Measurements from ENCODE around the gene IGDCC3.

- TF ChIP-seq POLR2A (IDR thresholded peaks at IDR 0.05; ENCODE audit: low read length) = no peak
- no peak for TF ChIP-seq GATA1 (IDR thresholded peaks at IDR 0.05; ENCODE audit: low read depth, low read length)
Observed at GRCh38 chr15:65416845-65417416, 39.1 kb upstream of the IGDCC3 start.

All from erythroblast (primary cell).